HFFc6 (cell line): ENCODE measurements around the gene CCL20. TPM values are rescaled to one million over a fixed set of nuclear protein-coding genes. Genes with fewer than 3 reads are reported as not detected.

Experiments
- DNase-seq: peaks from one replicate; pipeline ENCODE4 v3.0.0-alpha.2; 2018
- H3K27ac Mint-ChIP-seq: 2 replicates; pipeline ENCODE4 v1.8.0; 2020; ENCODE audit warnings: mild to moderate bottlenecking, mixed read lengths
- H3K27me3 Mint-ChIP-seq: 2 replicates; pipeline ENCODE4 v1.8.0; 2021; ENCODE audit warnings: mild to moderate bottlenecking, moderate library complexity, mixed read lengths; ENCODE audit not compliant: insufficient read depth
- H3K36me3 Mint-ChIP-seq: 2 replicates; pipeline ENCODE4 v1.8.0; 2021; ENCODE audit warnings: low read depth, mixed read lengths
- H3K4me1 Mint-ChIP-seq: 2 replicates; pipeline ENCODE4 v1.8.0; 2020; ENCODE audit warnings: low read depth, mixed read lengths
- H3K4me3 Mint-ChIP-seq: 2 replicates; pipeline ENCODE4 v1.8.0; 2020; ENCODE audit warnings: mild to moderate bottlenecking, moderate library complexity, mixed read lengths
- H3K9me3 Mint-ChIP-seq: 2 replicates; pipeline ENCODE4 v1.8.0; 2020; ENCODE audit warnings: mild to moderate bottlenecking, mixed read lengths
- total RNA-seq, 6 experiments: library from RNA; stranded (reverse); fragmentation: NEBNext Ultra II Directional; extraction: Animal tissue kit (Norgen Biotek cat#: 25700); gene quantifications; 2 replicates in 1 of 6; 3 replicates in 5 of 6; pipeline ENCODE4 v1.2.3, GENCODE V29; 2021
- TF ChIP-seq, protein P1 (sequence below): fragments of 200-600 bp; sonication (generic); IDR thresholded peaks from 2 replicates; pipeline ENCODE4 v1.5.0; 2021; ENCODE audit warnings: antibody characterized with exemption, mild to moderate bottlenecking

Gene CCL20
- total RNA-seq, 6 experiments from 2014 or later, result not detected

DNA sequence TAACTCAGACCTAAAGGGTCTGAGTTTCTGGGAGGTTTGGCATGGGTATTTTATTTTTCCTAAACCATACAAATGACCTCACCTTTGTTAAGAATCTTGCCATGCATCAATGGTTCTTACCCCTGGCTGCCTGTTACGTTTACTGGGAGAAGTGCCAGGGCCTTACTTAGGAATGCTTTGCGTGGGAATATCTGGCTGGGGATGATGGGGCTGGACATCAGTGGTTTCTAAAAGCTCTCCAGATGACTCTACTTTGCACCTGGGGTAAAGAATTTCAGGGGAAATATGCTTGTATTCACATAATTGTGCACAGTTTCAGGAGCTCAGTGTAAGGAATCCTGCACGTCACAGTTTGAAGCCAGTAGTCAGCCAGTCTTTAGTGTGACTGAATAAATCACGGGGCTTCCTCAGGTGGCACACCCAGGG is 39.6 kb downstream of the CCL20 start:
- Mint-ChIP-seq H3K4me1 (peaks cover 29% of the 10 kb centered on the region), H3K36me3 (no peaks in the 10 kb centered on the region), H3K9me3 (no peaks in the 10 kb centered on the region), H3K27me3 (peaks cover 14% of the 10 kb centered on the region; the same call in 1 of the 2 replicates), H3K27ac (no peak overlapping the region), H3K4me3 (no peak overlapping the region)
- DNase-seq, result no peak
- TF ChIP-seq, protein P1, sequence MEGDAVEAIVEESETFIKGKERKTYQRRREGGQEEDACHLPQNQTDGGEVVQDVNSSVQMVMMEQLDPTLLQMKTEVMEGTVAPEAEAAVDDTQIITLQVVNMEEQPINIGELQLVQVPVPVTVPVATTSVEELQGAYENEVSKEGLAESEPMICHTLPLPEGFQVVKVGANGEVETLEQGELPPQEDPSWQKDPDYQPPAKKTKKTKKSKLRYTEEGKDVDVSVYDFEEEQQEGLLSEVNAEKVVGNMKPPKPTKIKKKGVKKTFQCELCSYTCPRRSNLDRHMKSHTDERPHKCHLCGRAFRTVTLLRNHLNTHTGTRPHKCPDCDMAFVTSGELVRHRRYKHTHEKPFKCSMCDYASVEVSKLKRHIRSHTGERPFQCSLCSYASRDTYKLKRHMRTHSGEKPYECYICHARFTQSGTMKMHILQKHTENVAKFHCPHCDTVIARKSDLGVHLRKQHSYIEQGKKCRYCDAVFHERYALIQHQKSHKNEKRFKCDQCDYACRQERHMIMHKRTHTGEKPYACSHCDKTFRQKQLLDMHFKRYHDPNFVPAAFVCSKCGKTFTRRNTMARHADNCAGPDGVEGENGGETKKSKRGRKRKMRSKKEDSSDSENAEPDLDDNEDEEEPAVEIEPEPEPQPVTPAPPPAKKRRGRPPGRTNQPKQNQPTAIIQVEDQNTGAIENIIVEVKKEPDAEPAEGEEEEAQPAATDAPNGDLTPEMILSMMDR, result no peak

GRCh38 chr2:227853765-227854271 is 40.2 kb downstream of the CCL20 start:
- peaks cover 27% of the 10 kb centered on the region for H3K4me1 Mint-ChIP-seq
- H3K9me3 Mint-ChIP-seq, result no peaks in the 10 kb centered on the region
- H3K36me3 Mint-ChIP-seq, result no peaks in the 10 kb centered on the region
- TF ChIP-seq, protein P1, result no peak
- no peak for DNase-seq
- H3K27me3 Mint-ChIP-seq, result peaks cover 14% of the 10 kb centered on the region; the same call in 1 of the 2 replicates
- no peak overlapping the region for H3K4me3 Mint-ChIP-seq
- no peak overlapping the region for H3K27ac Mint-ChIP-seq

DNA sequence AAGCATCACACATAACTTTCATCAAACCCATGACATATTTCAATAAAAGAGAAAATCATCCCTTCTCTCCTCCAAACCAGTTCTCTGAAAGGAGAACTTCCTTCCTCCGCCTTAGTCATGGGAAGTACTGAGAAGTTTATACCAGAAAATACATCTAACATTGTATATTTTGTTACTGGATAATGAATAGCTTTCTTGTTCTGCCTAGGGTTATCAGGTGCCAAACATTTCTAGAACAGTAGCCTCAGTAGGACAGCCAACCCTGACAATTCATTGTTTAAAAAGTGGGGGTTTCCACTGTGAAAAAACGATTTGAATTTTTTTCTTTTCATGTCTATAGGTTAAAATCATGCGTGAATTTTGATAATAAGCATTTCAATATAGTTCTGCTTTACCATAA is 41.8 kb downstream of the CCL20 start:
- no peak for DNase-seq
- Mint-ChIP-seq H3K4me3 (no peak overlapping the region), H3K4me1 (peaks cover 20% of the 10 kb centered on the region; the same call in 1 of the 2 replicates), H3K27me3 (peaks cover 14% of the 10 kb centered on the region; the same call in 1 of the 2 replicates), H3K36me3 (no peaks in the 10 kb centered on the region), H3K9me3 (no peaks in the 10 kb centered on the region), H3K27ac (no peak overlapping the region)
- TF ChIP-seq, protein P1, result no peak

DNA sequence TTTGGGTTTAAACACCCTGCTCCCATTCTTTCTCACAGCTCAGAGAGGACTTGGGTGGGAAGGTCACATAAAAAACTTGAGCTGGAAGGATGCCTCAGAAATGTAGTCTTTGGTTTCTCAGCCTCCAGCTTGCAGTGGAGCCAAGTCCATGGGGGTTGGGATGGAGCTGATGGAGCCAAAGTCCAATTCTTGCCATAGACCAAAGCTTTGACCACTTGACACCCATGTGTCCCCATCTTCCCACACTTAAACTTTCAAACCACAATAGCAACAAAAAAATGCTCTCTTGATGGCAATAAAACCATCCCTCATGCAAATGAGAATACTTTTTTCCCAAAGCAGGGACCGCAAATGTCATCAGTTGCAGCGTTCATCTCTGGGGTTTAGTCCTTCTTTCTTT is 43.1 kb downstream of the CCL20 start:
- Mint-ChIP-seq H3K36me3 (no peaks in the 10 kb centered on the region), H3K27me3 (peaks cover 14% of the 10 kb centered on the region; the same call in 1 of the 2 replicates), H3K4me3 (no peak overlapping the region), H3K9me3 (no peaks in the 10 kb centered on the region), H3K27ac (no peak overlapping the region), H3K4me1 (peaks cover 23% of the 10 kb centered on the region; the same call in 1 of the 2 replicates)
- no peak for DNase-seq
- TF ChIP-seq, protein P1, result no peak

DNA sequence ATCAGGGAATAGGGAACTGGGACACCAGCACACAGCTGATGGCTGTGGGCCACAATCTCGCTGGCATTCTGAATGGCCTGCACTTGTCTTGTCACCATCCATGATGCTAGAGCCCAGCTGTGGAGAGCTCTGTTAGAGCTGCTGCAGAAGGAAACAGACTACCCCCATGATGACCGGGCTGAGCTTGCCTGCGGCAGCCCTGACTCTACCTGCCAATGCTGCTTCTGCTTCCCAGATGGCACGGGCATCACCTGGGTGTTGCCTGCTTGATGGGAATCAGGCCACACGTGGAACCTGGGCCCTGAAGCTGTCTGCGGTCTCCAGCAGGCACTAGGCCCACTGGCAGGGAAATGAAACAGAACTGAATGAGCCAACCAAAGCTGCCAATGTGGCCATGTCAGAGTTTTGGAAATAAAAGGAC is 46.6 kb downstream of the CCL20 start:
- peaks cover 2% of the 10 kb centered on the region; the same call in 1 of the 2 replicates for H3K27me3 Mint-ChIP-seq
- peaks cover 41% of the 10 kb centered on the region for H3K4me1 Mint-ChIP-seq
- TF ChIP-seq, protein P1, result no peak
- no peak overlapping the region for H3K27ac Mint-ChIP-seq
- no peak for DNase-seq
- no peak overlapping the region for H3K4me3 Mint-ChIP-seq
- H3K9me3 Mint-ChIP-seq, result no peaks in the 10 kb centered on the region
- no peaks in the 10 kb centered on the region for H3K36me3 Mint-ChIP-seq
